Fibroblast of pulmonary artery (primary cell): ENCODE results near the gene SLC29A3.

Source experiments
- DNase-seq: peaks from one replicate; pipeline ENCODE4 v3.0.0-alpha.2; 2010; ENCODE audit warnings: low read depth
- H3K4me3 ChIP-seq: replicated peaks from 2 replicates; pipeline ENCODE4 v1.5.1; 2011; ENCODE audit warnings: low read depth, mild to moderate bottlenecking, control low read depth, low read length, moderate library complexity
- CTCF ChIP-seq: IDR thresholded peaks from 2 replicates; pipeline ENCODE4 v1.5.1; 2011; ENCODE audit warnings: mild to moderate bottlenecking, control low read depth, low read length, inconsistent platforms; ENCODE audit errors: missing control alignments

SLC29A3 gene

GRCh38 chr10:71273506-71273905 lies 45.6 kb upstream of the SLC29A3 start:
- no peak for DNase-seq
- no peak for TF ChIP-seq CTCF
- H3K4me3 ChIP-seq, result no peak overlapping the region

- no peak overlapping the region for H3K4me3 ChIP-seq
- no peak for TF ChIP-seq CTCF
- no peak for DNase-seq
Measured at GRCh38 chr10:71274901-71275796, 43.9 kb upstream of the SLC29A3 start.

- no peak for TF ChIP-seq CTCF
- no peak overlapping the region for H3K4me3 ChIP-seq
- no peak for DNase-seq
Measured at GRCh38 chr10:71276873-71277272, 42.2 kb upstream of the SLC29A3 start.

GRCh38 chr10:71277914-71278665 lies 41.0 kb upstream of the SLC29A3 start:
- no peak for TF ChIP-seq CTCF
- no peak for DNase-seq
- no peak overlapping the region for H3K4me3 ChIP-seq

- DNase-seq, result no peak
- H3K4me3 ChIP-seq, result no peak overlapping the region
- TF ChIP-seq CTCF, result no peak
Measured at GRCh38 chr10:71278691-71279588, 40.1 kb upstream of the SLC29A3 start.

GRCh38 chr10:71279590-71280170 lies 39.4 kb upstream of the SLC29A3 start:
- no peak for DNase-seq
- no peak for TF ChIP-seq CTCF
- no peak overlapping the region for H3K4me3 ChIP-seq
